GM12801 (cell line): ENCODE measurements around the gene ZBTB12.

Experiments used
- CTCF ChIP-seq: IDR thresholded peaks from one replicate; pipeline ENCODE4 v1.5.1; 2011; ENCODE audit warnings: control low read depth; ENCODE audit not compliant: insufficient read length; ENCODE audit errors: extremely low read depth

ZBTB12 gene

GRCh38 chr6:31876357-31876756 lies 25.5 kb downstream of the ZBTB12 start:
- no peak for TF ChIP-seq CTCF

GRCh38 chr6:31875877-31876276 lies 26.0 kb downstream of the ZBTB12 start:
- TF ChIP-seq CTCF = no peak

- TF ChIP-seq CTCF = no peak
These were observed 26.9 kb downstream of the ZBTB12 start for GRCh38 chr6:31874836-31875572.

- TF ChIP-seq CTCF = no peak
These were observed 27.7 kb downstream of the ZBTB12 start for GRCh38 chr6:31874084-31874670.

- no peak for TF ChIP-seq CTCF
These were observed 30.7 kb downstream of the ZBTB12 start for GRCh38 chr6:31871046-31871659.

- no peak for TF ChIP-seq CTCF
These were observed 31.4 kb downstream of the ZBTB12 start for GRCh38 chr6:31870385-31870921.

GRCh38 chr6:31869343-31869742 lies 32.5 kb downstream of the ZBTB12 start:
- no peak for TF ChIP-seq CTCF
